ELR (cell line): ENCODE measurements around the gene CIAPIN1.
"Not testable (repeated sequence)": the region's sequence is repeated elsewhere in the genome, so short reads cannot be mapped to it uniquely, and the experiment has no call there.

Experiments used
- DNase-seq: peaks from one replicate; pipeline ENCODE4 v3.0.0-alpha.2; 2015; ENCODE audit warnings: low read depth

Gene CIAPIN1

GRCh38 chr16:57440551-57440950, 6.6 kb downstream of the CIAPIN1 start:
- DNase-seq: not testable (repeated sequence)

GRCh38 chr16:57439947-57440346, 7.2 kb downstream of the CIAPIN1 start:
- DNase-seq: not testable (repeated sequence)

GRCh38 chr16:57435838-57436237, 11.3 kb downstream of the CIAPIN1 start:
- no peak for DNase-seq

- no peak for DNase-seq
Measured at GRCh38 chr16:57434003-57434402, 13.2 kb downstream of the CIAPIN1 start.

GRCh38 chr16:57432989-57433388, 14.2 kb downstream of the CIAPIN1 start:
- no peak for DNase-seq

GRCh38 chr16:57432505-57432904, 14.7 kb downstream of the CIAPIN1 start:
- DNase-seq: no peak

- DNase-seq: no peak
Measured at GRCh38 chr16:57430955-57431354, 16.2 kb downstream of the CIAPIN1 start.

- peak; percentile 20 for DNase-seq
Measured at GRCh38 chr16:57427824-57428223, 19.4 kb downstream of the CIAPIN1 start.

- no peak for DNase-seq
Measured at GRCh38 chr16:57427307-57427706, 19.9 kb downstream of the CIAPIN1 start.

GRCh38 chr16:57426356-57426755, 20.8 kb downstream of the CIAPIN1 start:
- DNase-seq: no peak

GRCh38 chr16:57424583-57424982, 22.6 kb downstream of the CIAPIN1 start:
- DNase-seq: no peak

- DNase-seq: no peak
Measured at GRCh38 chr16:57423152-57423551, 24.0 kb downstream of the CIAPIN1 start.

- peak; percentile 78 for DNase-seq
Measured at GRCh38 chr16:57422026-57422944, 24.9 kb downstream of the CIAPIN1 start.

- no peak for DNase-seq
Measured at GRCh38 chr16:57419506-57419905, 27.7 kb downstream of the CIAPIN1 start.

GRCh38 chr16:57416084-57416483, 31.1 kb downstream of the CIAPIN1 start:
- DNase-seq: no peak

GRCh38 chr16:57413733-57414132, 33.5 kb downstream of the CIAPIN1 start:
- DNase-seq: no peak

GRCh38 chr16:57413301-57413730, 33.9 kb downstream of the CIAPIN1 start:
- DNase-seq: no peak

GRCh38 chr16:57412584-57412983, 34.6 kb downstream of the CIAPIN1 start:
- no peak for DNase-seq

GRCh38 chr16:57411362-57411976, 35.7 kb downstream of the CIAPIN1 start:
- no peak for DNase-seq

- no peak for DNase-seq
Measured at GRCh38 chr16:57409870-57410587, 37.2 kb downstream of the CIAPIN1 start.

- DNase-seq: no peak
Measured at GRCh38 chr16:57409065-57409464, 38.1 kb downstream of the CIAPIN1 start.

- DNase-seq: no peak
Measured at GRCh38 chr16:57407521-57408353, 39.4 kb downstream of the CIAPIN1 start.
